GM08714 (cell line): ENCODE data around the gene PAPSS2.
"Not testable (repeated sequence)": the region's sequence is repeated elsewhere in the genome, so short reads cannot be mapped to it uniquely, and the experiment has no call there.

ENCODE experiments used
- H3K4me3 ChIP-seq: fragments of 200-500 bp; sonication (Bioruptor generic); 2 replicates; pipeline ENCODE4 v1.5.1; 2014; ENCODE audit warnings: mild to moderate bottlenecking, low read length, inconsistent platforms
- ZNF274 ChIP-seq: IDR thresholded peaks from 2 replicates; pipeline ENCODE4 v1.6.1; 2012; ENCODE audit warnings: mild to moderate bottlenecking, low read depth, low read length

PAPSS2 gene

DNA sequence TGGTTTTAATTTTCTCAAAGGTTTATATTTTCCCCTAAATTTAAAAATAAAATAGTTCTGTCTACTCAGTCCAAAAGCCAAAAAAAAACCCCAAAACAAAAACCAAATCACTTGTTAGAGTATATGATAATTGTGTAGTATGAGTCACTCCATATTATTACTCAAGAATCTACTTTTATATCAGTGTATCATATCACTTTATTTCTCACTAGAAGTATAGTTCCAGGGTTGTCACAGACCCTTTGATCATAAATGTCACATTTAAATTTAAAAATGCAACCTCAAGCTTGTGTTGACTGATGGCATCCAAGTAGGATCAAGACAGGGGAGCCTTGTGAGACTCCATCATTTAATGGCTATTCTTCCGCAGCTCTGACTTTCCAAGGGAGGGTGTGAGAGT is 61.0 kb downstream of the PAPSS2 start:
- no peak overlapping the region for H3K4me3 ChIP-seq
- TF ChIP-seq ZNF274: no peak

DNA sequence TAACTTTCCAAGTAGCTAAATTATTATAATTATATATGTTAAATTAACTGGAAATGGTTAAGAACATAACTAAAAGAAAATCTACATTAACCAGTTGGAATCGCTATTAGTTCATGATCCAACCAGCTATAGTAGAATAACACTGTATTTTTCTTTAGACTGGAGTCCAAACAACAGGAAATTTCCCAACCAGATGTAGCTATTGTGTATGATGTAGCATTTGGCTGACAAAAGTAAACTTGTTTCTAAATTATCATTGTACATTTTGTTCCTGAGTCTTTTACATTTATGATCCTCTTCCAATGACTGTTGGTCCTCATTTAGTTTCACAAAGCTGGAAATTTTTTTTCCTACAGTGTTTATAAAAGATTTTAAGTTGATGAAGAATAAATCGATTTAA is 62.1 kb downstream of the PAPSS2 start:
- no peak overlapping the region for H3K4me3 ChIP-seq
- no peak for TF ChIP-seq ZNF274

DNA sequence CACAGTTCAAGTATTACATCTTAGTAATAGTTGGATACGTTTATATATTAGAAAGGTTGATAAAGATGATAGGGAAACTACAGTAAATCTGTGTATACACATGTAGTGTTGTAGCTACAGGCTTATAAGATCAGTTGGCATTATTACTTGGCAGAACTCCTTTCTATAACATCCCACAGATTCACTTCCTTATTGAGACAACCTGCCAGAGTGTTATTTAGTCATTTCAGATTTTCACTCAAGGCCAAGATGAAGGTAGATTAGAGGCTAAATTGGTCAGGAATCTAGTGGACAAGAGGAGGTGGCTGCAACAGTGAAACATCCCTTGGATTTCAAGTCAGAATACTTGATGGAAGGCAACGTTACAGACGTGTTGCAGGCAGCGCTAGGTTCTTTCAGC is 63.0 kb downstream of the PAPSS2 start:
- no peak overlapping the region for H3K4me3 ChIP-seq
- TF ChIP-seq ZNF274: no peak

GRCh38 chr10:87723500-87723899 is 63.8 kb downstream of the PAPSS2 start:
- TF ChIP-seq ZNF274: no peak
- H3K4me3 ChIP-seq: no peak overlapping the region

- TF ChIP-seq ZNF274: no peak
- no peak overlapping the region for H3K4me3 ChIP-seq
These were observed 65.1 kb downstream of the PAPSS2 start for GRCh38 chr10:87724789-87725188.

- TF ChIP-seq ZNF274: no peak
- no peak overlapping the region for H3K4me3 ChIP-seq
These were observed 70.3 kb downstream of the PAPSS2 start for GRCh38 chr10:87729940-87730339.

GRCh38 chr10:87733081-87733480 is 73.4 kb downstream of the PAPSS2 start:
- no peak overlapping the region for H3K4me3 ChIP-seq
- no peak for TF ChIP-seq ZNF274

DNA sequence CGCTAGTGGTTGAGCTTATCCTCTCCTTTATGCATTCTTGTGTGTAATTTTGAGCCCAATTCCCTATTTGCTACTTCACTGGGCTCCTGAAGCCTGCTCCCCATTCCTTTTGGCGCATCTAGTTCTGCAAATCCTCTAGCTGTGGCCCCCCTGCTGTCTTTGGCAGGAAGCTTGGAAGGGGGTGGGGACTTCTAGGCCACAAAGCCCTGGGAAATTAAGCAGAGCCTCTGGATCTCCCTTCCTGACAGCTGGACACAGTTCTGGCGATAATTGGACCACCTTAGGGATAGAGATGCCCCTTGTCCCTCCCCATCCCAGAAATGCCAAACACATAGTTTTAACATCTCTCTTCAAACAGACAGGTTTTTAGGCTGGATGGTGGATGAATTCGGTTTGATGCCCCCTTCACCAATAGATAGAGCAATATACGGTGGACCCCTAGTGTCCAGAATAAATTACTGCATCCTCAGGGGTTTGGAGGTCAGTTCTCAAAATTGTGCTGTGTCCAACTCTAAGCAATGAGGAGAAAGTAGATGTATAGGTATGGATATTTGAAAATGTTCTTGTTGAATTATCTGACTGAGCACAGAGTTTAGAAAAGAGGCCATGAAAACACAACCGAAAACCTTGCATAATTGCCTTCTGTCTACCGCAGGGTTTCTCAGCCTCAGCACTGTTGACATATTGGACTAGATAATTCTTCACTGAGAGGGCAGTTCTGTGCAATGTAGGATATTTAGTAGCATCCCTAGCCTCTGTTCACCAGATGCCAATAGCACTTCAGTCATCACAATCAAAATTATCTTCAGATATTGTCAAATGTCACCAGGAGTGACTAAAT is 75.5 kb downstream of the PAPSS2 start:
- H3K4me3 ChIP-seq: no peak overlapping the region

GRCh38 chr10:87738253-87738652 is 78.6 kb downstream of the PAPSS2 start:
- not testable (repeated sequence) for H3K4me3 ChIP-seq

More for the DNA sequence above, 75.5 kb downstream of the PAPSS2 start:
- no peak for TF ChIP-seq ZNF274

- TF ChIP-seq ZNF274: no peak
- H3K4me3 ChIP-seq: no peak overlapping the region
These were observed 80.0 kb downstream of the PAPSS2 start for GRCh38 chr10:87739703-87740102.

DNA sequence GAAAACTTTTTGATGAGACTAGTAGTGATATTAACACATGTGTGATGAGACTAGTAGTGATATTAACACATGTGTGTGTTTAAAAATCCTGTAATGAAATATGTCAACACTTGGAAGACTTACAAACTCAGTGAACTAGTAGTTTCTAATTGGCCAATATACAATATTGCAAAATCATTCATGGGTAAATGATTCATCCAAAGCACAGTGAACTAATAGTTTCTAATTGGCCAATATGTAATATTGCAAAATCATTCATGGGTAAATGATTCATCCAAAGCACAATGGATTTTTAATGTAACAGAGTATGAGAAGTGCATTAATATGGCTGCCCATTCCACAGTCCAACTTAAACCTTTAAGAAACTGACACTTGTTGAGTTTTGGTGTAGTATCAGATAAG is 80.6 kb downstream of the PAPSS2 start:
- no peak overlapping the region for H3K4me3 ChIP-seq
- TF ChIP-seq ZNF274: no peak

DNA sequence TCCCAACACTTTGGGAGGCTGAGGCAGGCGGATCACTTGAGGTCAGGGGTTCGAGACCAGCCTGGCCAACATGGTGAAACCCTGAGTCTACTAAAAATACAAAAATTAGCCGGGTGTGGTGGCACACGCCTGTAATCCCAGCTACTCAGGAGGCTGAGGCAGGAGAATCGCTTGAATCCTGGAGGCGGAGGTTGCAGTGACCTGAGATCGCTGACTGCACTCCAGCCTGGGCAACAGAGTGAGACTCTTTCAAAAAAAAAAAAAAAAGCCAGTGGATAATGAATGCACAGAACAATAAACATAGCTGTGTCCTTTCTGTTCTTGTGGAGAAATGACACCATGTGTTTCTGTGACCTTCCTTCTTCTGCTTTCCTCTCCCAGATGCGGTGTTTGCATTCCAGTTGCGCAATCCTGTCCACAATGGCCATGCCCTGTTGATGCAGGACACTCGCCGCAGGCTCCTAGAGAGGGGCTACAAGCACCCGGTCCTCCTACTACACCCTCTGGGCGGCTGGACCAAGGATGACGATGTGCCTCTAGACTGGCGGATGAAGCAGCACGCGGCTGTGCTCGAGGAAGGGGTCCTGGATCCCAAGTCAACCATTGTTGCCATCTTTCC is 83.4 kb downstream of the PAPSS2 start:
- H3K4me3 ChIP-seq: not testable (repeated sequence)

DNA sequence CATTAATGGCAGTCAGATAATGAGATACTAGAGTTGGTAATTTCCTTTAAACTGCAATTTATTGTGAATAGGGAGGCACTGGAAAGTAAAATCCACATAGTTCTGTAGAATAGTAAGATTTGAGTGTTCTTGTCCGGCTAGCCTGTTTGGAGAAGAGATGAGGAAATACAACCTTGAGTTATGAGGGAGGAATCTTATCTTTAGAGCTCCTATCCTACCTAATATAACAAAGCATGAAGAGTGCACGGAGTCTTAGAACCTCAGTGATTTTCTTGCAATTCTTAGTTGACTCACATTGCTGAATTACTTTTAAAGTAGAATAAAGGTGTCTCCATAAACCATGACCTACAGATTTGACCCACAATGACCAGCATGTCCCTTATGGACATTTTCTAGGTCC is 84.9 kb downstream of the PAPSS2 start:
- no peak overlapping the region for H3K4me3 ChIP-seq
- no peak for TF ChIP-seq ZNF274

DNA sequence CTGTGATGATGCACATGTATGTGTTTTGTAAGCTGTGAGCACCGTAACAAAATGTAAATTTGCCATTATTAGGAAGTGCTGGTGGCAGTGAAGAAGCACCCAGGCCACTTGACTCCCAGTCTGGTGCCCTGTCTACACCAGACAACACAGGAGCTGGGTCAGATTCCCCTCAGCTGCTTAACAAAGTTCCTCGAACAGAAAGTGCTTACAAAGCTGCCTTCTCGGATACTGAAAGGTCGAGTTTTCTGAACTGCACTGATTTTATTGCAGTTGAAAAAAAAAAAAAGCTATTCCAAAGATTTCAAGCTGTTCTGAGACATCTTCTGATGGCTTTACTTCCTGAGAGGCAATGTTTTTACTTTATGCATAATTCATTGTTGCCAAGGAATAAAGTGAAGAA is 87.2 kb downstream of the PAPSS2 start:
- TF ChIP-seq ZNF274: no peak
- no peak overlapping the region for H3K4me3 ChIP-seq

- not testable (repeated sequence) for H3K4me3 ChIP-seq
These were observed 88.6 kb downstream of the PAPSS2 start for GRCh38 chr10:87748244-87748643.
